ENCODE results near the gene SLC29A1.

The SLC29A1 gene

DNA sequence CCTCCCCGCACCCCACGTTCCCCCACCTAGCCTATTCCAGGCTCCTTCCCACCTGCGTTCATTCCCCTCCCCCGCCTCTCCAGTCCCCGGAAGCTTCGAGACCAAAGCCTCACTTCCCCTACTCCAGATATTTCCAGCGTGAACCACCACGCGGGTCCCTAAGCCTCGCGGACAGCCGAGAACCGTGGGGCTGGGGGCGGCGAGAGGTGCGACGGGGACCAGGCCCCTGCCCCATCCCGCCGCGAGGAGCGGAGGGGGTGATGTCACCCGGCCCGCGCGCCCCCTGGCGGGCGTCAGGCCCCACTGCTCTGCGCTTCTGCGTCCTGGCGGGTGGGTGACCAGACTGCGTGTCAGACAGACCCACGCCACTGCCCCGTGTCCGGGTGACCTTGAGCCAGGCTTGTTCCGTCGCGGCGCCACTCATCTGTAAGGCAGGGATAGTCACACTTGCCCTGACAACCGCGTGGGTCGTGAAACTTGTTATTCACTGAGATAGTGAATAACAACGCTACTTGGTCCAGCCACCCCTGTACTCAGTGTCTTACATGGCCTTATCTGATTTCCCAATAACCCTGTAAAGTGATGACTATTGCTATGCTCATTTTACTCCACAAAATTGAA lies 14.5 kb downstream of the SLC29A1 start:
- peak; percentile 83 for DNase-seq

DNA sequence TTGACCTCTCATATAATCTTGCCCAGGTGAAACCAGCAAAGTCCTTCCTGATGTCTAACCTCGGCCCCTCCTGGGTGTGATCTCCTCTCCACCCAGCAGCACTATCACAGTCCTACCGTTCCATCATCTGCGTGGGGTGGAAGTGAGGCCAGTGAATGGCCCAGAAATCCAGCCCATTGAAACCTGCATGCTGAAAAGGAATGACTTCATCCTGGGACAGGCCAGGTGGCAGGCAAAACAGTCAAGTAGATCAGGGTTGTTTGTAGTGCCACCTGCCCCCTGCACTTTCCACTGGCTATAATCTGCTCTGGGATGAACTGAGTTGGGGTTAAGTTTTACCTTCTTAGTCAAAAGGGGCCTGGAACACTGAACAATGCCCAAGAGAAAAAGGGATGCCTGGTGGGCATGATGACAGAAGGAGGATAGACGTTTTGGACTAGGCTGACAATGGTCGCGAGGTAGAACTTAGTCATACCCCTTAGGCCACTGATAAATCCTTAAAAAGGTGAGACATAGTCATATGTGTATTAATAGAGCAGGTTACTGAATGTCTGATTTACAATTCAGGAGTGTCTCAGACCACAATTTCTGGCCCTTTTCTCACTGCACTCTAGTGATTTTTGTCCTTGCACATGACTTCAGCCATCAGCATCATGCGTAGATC lies 15.4 kb downstream of the SLC29A1 start:
- no peak for DNase-seq

DNA sequence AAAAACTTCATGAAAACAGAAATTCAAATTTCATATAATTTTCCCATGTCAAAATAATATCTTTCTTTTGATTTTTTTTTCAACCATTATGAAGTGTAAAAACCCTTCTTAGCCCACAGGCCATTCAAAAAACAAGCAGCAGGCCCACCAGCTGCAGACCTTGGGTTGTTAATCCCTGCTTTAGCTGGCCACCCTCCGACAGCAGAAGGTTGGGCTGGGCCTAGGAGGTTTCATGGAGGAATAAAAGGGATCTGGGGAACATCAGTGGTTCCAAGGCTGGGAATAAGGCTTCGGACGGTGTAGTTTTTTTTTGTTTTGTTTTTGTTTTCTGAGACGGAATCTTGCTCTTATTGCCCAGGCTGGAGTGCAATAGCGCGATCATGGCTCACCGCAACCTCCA lies 19.9 kb downstream of the SLC29A1 start:
- DNase-seq = no peak

DNA sequence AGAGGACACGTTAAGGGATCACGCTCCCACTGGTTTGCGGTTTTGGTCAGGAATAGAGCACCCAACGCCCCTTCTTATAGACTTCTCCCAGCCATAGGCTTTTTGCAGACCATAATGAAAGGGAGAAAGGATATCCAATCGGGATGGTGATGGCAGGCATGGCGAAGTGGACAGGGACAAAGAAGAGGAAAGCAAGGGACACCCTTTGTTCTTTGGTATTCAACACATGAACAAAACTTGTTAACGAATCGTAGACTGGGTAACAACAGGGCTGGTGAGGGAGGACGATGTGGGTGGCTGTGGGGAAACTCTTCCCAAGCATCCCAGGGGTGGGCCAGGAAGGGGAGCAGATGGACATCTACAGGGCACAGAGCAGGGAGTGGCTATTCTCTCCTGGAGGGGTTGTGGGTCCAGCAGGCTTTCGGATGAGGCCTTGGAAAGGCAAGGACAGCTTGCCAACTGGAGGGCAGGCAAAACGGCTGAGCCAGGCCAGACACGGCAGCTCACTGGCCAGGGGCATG lies 22.1 kb downstream of the SLC29A1 start:
- DNase-seq = no peak

DNA sequence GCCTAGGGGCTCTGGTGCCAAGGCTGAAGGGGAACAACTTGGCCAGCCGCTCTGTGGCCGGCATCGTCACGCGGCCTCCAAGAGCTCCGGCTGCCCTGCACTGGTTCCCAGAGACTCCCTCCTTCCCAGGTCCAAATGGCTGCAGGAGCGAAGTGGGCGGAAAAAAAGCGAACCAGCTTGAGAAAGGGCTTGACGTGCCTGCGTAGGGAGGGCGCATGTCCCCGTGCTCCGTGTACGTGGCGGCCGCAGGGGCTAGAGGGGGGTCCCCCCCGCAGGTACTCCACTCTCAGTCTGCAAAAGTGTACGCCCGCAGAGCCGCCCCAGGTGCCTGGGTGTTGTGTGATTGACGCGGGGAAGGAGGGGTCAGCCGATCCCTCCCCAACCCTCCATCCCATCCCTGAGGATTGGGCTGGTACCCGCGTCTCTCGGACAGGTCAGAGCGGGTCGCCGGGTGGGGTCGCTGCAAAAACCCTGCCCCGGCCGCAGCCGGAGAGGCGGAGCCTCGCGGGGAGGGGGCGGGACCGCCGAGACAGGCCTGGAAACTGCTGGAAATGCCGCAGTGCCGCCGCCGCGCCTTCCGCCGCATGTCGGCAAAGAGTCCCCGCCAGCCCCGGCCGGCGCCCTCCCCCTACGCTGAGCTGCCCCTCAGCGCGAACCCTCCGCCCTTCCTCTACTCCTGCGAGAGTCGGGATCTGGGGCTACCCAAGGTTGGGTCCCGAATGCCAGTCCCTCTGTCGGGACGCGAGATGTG lies 22.7 kb downstream of the SLC29A1 start:
- peak; percentile 79 for DNase-seq

DNA sequence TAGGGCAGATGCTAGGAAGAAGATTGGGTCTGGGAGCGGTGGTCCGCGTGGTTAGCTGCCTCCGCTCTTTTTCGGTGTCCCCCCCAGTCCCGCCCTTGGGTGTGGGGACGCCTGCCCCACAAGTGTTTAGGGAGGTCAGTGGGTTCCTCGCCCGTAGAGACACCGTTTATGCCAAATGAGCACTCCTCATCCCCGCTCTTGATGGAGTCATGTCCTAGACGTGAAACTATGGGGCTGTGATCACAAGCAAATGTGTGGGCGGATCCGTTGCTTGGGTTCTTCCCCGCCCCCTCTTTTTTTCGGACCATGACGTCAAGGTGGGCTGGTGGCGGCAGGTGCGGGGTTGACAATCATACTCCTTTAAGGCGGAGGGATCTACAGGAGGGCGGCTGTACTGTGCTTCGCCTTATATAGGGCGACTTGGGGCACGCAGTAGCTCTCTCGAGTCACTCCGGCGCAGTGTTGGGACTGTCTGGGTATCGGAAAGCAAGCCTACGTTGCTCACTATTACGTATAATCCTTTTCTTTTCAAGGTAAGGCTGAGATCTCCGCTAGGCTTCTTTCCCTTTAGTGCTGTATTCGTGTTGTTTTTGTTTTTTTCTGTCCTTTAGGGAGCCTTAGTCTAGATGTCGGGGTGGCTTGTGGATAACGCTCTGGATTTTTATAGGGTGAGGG lies 23.4 kb downstream of the SLC29A1 start, which contains the start of gene HSP90AB1:
Gene HSP90AB1 (plus strand): TSS at position 439 of the 675 bp plus-strand sequence. CDS start 1,529 bp downstream, outside the sequence.
- DNase-seq = peak; percentile 99

DNA sequence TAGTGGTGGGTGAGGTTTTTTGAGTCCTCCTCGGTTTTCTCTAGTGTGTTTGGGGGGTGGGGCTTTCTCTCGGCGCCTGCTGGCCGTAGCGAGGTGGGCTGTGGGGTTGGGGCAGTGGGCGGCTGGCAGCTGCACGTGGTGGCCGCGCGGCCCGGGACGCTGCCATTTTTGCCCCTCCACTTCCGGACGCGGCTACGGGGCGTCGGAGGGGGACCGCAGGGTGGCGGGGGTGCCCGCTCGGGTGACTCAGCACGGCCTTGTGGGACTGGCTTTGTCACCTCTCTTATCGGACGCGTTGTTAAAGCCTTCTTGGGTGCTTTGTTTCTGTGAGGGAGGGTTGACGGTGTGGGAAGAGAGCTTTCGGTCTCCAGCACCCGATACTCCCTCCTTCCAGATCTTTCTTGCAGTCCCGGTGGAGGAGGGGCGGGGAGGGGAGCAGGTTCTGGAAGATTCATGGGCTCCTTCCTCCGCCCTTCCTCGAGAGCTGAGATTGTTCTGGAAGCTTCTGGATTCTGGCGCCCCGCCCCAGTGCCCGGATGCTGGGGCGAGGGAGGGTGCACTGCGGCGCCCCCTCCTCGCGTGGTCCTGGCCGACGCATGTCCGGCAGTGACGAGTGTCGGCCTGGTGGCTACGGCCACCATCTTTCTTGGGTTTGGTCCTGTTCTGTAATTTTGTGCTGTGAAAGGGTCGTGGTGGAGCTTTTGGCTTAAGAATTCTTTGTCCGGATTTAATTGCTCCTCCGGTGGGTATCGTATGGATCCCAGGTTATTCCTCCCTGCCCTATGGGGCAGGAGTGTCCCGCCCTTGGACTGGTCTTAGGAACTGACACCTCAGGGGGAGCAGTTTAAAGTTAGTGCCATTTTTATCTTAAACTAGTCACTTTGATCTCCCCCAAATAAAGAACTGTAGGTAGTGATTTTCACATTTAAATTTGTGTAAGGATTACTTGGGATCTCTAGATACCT lies 24.2 kb downstream of the SLC29A1 start:
- DNase-seq = peak; percentile 90

DNA sequence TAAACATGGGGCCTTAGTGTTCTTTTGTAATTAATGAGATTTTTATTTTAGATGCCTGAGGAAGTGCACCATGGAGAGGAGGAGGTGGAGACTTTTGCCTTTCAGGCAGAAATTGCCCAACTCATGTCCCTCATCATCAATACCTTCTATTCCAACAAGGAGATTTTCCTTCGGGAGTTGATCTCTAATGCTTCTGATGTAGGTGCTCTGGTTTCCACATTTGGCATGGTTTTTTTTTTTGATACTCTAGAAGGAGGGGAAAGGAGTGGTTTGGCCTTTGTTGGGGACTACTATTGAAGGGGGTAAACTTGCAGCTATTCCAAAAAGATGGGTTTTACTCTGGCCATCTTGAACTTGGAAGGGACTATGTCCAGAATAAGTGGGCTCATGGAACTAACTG lies 25.2 kb downstream of the SLC29A1 start:
- no peak for DNase-seq

DNA sequence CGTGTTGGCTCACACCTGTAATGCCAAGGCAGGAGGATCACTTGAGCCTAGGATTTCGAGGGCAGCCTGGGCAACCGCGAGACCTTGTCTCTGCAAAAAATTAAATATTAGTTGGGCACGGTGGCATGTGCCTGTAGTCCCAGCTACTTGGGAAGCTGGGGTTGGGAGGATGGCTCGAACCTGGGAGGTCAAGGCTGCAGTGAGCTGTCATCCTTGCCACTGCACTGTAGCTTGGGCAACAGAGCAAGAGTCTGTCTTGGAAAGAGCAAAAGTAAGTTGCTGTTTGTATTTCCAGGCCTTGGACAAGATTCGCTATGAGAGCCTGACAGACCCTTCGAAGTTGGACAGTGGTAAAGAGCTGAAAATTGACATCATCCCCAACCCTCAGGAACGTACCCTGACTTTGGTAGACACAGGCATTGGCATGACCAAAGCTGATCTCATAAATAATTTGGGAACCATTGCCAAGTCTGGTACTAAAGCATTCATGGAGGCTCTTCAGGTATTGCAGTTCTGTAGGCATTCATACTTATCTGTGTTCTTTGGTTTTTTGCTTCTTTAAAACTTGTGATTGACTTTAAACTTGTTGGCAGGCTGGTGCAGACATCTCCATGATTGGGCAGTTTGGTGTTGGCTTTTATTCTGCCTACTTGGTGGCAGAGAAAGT lies 25.8 kb downstream of the SLC29A1 start:
- DNase-seq = no peak

DNA sequence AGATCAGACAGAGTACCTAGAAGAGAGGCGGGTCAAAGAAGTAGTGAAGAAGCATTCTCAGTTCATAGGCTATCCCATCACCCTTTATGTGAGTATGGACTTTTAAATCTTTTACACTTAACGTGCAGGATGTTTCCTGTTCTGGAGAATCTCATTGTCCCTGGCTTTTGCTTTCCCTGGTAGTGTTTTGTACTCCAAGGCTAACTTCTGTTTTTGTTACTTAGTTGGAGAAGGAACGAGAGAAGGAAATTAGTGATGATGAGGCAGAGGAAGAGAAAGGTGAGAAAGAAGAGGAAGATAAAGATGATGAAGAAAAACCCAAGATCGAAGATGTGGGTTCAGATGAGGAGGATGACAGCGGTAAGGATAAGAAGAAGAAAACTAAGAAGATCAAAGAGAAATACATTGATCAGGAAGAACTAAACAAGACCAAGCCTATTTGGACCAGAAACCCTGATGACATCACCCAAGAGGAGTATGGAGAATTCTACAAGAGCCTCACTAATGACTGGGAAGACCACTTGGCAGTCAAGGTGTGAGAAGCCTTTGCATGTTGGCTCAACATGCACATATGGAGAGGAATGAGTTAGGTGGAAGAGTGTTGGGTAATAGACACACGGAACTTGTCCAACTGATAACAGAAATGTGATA lies 26.8 kb downstream of the SLC29A1 start:
- DNase-seq = no peak

DNA sequence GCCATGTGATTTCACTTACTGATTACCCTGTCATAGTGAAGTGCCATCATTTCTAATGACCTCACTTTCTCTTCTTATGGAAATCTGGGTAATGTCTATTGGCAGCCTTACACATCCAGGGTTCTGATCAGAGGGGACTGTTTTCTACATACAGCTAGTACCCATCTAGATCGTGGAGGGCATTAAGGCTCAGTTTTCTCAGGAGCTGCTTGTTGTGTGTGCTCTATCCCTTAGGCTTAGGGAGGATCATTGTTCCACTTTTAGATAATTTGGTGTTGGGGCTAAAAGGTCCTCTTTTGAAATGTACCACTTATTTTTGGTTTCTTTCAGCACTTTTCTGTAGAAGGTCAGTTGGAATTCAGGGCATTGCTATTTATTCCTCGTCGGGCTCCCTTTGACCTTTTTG lies 27.3 kb downstream of the SLC29A1 start:
- DNase-seq = peak; percentile 45

DNA sequence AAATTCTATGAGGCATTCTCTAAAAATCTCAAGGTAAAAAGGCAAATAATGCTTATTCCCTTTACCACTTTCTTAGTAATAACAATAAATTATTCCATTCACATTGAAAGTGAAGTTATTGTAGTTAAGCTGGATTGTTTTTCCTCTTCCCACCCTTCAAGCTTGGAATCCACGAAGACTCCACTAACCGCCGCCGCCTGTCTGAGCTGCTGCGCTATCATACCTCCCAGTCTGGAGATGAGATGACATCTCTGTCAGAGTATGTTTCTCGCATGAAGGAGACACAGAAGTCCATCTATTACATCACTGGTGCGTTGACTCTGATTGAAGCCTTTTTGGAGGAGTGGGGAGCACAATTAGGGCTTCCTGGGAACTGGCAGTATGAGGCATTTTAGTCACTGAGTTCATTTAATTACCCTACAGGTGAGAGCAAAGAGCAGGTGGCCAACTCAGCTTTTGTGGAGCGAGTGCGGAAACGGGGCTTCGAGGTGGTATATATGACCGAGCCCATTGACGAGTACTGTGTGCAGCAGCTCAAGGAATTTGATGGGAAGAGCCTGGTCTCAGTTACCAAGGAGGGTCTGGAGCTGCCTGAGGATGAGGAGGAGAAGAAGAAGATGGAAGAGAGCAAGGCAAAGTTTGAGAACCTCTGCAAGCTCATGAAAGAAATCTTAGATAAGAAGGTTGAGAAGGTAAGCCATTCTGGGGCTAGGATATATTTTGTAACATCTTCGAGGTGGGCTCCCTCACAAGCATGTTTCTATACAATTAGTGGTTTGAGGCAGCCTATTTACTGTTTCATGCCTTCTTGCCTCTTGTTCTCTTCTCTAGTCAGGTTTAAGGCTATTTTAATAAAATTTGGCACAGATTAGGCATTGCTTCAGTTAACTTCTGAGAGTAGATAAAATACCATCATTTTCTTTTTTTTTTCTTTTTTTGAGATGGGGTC lies 28.5 kb downstream of the SLC29A1 start:
- DNase-seq = no peak

DNA sequence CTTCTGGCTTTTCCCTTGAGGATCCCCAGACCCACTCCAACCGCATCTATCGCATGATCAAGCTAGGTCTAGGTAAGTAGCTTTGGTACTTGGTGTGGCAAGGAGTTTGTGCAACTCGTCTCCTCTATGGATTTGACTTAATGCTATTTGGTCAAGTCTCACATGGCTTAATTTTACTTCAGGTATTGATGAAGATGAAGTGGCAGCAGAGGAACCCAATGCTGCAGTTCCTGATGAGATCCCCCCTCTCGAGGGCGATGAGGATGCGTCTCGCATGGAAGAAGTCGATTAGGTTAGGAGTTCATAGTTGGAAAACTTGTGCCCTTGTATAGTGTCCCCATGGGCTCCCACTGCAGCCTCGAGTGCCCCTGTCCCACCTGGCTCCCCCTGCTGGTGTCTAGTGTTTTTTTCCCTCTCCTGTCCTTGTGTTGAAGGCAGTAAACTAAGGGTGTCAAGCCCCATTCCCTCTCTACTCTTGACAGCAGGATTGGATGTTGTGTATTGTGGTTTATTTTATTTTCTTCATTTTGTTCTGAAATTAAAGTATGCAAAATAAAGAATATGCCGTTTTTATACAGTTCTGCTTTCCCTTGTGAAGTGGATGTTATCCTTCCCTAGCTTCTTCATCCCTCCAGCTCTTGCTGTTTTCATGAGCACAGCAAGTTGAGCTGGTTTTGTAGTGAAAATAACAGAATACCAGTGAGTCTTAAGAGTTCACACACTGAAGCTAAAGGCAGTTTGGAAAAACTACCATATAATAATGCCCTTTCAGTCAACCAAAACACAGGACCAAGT lies 30.1 kb downstream of the SLC29A1 start:
- DNase-seq = peak; percentile 86

DNA sequence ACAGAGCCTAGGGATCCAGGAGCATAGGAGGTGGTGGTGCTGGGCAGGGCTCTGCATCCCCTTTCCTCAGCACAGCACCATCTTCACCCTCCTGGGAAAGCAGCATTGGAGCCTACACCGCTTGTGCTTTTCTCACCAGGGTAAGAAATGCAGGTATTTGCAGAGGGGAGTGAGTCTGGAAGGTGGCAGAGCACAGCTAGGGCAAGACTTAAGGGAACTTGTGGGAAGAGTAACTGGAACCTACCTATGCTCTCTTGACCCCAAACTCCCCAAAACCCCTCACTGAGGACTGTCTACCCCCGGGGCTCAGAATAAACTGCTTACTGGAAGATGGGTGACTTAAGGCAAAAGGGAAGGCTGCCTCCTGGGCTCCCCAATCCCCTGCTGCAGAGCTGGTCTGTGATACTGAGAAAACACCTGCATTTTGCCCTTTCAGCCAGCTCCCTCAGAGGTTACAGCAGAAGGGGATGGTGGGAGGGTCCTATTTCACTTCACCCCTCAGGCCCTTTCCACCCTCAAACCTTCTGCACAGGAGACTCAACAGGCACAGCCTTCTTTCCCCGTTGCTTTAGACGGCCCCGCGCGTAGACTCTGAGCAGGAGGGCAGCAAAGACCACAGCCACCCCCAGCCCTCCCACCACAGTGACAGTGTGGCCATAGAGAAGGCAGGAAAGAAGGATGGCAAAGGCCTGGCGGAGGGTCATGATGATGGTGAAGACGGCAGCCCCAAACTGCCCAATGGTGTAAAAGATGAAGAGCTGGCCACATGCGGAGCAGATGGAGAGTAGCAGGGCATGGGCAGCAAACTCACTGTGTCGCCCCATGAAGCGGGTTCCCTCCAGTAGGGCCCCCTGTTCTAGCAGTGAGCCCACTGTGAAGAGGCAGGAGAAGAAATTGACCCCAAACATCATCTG lies 31.1 kb downstream of the SLC29A1 start:
- no peak for DNase-seq

DNA sequence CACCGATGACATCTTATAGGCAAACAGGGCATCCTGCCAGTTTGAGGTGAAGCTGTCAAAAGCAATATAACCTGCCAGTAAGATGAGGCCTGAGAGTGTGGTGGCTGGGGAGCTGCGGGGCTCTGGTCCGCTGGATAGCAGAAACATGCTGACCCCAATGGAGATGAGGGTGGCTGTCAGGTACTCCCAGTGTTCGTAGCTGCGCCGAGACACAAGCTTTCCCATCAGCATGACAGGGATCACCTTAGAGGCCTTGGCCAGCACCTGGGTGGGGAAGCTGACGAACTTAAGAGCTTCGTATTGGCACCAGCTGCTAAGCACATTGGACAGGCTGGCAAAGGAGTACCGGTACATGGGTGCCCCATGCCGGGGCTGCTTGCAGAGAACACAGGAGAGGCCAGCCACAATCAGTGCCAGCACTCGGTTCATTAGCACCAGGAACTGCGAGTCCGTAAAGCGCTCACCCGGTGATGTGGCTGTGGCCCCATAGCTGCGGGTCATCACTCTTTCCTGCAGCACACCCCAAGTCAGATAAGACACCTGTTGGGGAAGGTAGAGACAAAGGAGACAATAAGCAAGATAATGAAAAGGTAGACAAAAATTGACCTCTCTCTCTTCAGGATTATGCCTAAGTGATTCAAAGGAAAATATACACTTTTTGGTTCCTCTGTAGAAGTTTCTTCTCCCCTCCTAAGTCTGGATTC lies 31.9 kb downstream of the SLC29A1 start:
- peak; percentile 45 for DNase-seq

DNA sequence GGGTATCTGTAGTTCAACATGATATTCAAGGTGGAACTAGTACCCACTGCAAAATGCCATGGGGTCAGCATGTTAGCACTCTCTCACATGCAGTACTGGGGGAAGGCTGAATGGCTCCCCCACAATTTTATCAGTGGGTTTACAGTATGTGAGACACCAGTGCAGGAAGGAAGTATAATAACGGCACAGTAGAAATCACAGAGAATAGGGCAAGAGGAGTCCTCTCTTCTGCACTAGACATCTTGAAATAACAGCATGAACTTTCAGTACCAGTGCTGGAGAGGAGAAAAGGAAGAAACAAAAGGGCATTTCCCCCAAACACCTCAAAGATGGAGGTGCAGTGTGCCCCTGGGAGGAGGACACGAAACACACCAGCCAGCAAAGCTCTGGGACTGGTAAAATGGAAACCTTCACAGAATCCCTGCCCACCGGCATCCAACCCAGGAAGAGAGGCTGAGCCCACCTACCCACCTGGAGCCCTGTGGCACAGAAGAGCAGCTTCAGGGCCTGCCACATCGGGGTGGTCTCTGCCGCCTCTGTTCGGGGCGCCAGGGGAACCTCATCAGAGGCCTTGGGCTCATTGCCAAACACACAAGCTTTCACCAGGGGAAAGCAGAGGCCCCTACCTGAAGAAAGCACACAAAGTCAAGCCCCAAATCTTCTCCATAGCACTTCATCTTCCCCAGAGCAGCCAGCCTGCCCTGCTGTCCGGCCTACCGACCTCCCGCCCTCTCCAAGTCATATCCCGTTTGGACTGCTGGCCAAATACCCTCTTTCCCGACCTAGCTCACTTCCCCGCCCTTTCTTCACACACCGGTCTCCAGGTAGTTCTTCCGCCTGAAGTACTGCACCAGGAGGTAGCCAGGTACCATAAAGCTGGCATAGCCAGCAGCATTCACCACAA lies 32.7 kb downstream of the SLC29A1 start:
- peak; percentile 62 for DNase-seq

All from hematopoietic multipotent progenitor cell treated with erythropoietin and hydrocortisone succinate and interleukin-3 and kit ligand, for 6 days (in vitro differentiated cells).